NCI-H1930 (cell line): Measurements from ENCODE around the gene TRAM2.

Experiments
- DNase-seq, 2 experiments: peaks; one replicate each; lab custom pipeline; 2025; lab: John Stamatoyannopoulos, UW

The TRAM2 gene

DNA sequence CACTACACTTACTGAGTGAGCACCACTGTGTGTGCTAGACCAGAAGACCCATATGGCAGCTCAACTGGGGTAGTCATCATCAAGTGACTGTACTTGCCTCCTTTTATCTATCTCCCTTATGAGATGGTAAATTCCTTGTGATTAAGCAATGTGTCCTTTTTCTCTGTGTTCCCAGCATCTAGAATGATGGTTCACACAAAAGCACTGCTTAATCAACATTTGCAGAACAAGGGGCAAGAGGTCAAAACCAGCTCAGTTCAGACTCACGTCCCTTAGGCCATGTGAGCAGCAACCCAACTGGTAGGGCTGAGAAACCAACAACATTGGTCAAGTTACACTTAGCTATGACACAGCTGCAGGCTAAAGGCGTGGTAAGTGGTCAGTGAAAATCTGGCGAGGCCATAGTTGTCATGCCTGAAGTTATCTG lies 10.0 kb downstream of the TRAM2 start:
- no peak for DNase-seq

DNA sequence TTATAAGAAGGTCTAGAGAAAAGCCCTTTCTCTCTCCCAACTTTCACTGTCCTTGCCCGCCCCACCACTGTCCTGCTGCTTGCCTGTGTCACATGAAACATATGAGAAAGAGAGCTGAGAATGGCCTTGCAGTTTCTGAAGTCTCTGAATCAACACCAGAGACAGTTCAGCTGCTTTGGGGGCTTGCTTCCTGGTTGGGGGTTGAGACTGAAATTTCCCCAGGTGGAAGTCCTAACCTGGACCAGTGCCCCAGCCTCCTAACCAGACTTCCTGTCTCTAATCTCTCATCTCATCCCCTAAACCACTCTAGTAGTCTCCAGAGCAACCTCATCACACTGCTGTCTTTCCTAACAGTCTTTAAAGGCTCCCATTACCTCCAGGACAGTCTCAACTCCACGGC lies 10.7 kb downstream of the TRAM2 start:
- DNase-seq, result no peak

DNA sequence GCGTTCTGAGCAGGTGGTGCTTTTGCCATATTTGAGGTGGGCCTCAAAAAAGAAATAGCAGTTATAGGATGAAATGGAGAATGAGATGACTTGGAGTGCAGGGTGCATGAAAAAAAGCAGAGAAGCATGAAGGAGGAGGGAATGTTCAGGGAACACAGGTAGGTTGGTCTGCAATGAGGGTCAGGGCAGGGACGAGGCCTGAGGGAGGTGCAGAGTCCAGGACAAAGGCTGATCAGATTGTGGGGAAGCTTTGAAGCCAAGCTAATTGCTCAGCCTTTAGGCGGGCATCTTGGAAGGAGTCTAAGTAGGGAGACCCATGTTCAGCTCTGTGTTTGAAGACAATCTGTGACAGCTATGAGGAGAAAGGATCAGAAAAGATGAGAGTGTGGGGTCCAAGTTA lies 12.0 kb downstream of the TRAM2 start:
- no peak for DNase-seq

DNA sequence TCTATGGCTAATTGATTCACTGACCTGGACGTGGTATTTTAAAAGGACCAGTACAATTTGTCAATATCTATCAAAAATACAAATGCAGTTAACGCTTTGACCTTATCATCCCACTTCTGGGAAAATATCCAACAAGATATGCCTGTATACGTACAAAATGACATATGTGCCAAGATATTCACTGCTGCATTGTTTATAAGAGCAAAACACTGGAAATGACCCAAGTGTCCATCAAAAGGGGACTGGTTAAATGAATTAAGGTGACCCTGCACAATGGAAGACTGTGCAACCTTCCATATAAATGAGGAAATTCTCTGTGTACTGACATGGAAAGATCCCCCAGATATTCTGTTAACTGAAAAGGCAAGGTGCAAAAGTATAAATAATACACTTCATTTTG lies 13.9 kb downstream of the TRAM2 start:
- DNase-seq, result no peak

DNA sequence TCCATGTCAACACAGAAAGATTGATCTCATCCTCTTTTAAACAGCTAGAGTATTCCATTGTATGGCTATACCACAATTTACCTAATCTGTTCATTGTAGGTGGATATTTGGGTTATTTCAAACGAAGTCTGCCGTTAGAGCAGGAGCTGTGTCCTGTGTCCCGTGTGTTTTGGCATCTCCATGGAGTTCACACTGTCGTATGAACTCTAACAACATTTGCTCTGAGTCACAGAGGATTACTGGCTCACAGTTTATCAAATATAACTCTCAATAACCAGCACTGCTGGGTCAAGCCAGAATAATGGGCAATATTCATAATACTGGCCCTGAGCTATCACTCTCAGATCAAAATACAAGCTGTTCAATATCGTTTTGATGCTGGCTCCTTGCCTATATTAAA lies 16.4 kb downstream of the TRAM2 start:
- DNase-seq, result no peak

DNA sequence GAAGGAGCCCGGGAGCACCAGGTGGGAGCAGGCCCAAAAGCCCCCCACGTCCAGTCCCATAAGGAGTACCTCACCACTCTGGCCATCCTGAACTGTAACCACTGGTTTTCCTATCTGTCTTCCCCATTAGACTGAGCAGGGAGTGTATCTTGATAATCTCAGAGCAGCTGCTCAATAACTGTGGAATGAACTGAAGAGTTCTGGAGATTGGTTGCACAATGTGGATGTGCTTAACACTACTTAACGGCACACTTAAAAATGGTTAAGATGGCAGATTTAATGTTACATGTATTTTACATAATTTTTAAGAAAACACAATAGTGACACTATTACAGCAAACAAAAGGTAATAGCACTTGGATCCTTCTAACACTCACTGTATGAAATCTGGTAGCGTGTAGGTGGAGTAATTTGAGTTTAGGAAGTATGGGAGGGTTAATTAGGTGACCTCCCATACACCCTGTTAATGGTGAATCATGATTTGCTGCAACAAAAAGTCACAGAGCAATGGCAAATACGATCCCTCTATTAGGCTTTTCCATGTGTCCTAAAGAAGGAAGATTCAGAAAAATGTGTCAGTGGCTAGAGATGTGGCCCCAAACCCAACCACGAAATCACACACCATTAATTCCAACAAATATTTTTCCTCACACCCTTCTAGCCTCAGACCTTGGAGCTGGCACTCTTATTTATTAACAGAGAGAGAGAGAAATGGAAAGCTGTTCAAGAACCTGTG lies 18.4 kb downstream of the TRAM2 start:
- DNase-seq, result no peak

DNA sequence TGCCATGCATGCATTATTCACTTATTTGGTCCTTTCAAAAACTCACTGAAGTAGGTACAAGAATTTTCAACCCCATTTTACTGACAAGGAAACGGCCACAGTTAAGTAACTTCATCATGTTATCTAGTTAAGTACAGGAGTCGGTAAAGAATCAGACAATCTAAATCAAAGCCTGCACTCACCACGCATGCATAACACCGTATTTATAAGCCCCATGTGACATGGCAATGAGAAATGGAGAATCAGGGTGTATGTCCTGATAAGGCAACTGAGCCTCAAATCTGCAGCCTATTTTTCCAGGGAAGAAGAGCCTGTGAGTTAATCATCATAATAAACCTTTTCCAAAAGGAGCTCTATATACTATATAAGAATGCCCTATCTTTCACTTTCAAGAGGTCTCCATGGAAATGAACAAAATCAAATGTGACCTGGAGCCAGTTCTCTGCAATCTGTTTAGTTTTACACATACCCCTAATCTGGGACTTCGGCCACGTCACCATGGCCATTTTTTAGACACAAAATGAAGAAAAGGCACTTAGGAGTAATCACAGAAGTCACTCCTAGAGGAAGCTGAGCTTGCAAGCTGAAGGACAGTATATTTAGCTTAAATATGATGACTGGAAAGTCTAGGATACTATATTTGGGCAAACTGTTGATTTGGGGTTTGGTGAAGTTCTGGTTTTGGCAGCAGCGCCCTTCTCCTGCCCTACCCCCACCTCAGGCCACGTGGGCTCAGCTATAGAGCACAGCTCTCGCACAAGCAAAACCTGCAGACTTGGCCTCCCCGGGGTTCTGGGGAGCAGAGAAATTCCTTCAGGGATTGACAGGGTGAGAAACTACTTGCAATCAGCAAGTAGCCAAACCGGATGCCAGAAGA lies 19.2 kb downstream of the TRAM2 start:
- DNase-seq, result no peak

DNA sequence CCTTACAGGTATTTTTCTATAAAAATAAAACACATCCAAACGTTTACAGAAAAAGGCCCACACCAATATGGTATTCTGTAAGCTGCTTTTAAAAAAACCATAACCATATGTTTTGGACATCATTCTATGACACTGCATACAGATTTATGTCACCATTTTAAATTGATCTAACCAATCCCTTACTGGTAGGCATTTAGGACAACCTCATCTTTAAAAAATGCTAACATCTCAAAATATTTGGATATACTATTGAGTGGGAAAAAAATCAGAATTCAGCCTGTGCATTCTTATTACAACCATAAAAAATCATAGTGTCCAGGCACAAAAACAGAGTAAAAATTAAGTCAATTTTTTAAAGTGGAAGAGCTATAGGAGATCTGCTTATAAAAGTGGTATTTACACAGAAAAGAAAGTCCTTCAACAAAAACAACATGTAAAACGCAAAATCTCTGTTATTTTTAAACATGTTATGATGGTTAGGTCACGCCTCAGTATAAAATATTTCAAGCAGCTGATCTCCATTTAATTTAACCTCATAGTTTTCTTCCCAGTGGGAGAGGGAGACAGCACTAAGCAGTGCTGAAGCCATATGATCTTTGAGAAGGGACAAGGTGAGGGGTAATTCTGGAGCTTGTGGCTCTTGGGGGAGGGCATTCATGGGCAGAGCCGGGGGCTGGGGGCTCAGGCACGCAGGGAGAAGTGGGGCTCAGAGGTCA lies 21.2 kb downstream of the TRAM2 start:
- no peak for DNase-seq

DNA sequence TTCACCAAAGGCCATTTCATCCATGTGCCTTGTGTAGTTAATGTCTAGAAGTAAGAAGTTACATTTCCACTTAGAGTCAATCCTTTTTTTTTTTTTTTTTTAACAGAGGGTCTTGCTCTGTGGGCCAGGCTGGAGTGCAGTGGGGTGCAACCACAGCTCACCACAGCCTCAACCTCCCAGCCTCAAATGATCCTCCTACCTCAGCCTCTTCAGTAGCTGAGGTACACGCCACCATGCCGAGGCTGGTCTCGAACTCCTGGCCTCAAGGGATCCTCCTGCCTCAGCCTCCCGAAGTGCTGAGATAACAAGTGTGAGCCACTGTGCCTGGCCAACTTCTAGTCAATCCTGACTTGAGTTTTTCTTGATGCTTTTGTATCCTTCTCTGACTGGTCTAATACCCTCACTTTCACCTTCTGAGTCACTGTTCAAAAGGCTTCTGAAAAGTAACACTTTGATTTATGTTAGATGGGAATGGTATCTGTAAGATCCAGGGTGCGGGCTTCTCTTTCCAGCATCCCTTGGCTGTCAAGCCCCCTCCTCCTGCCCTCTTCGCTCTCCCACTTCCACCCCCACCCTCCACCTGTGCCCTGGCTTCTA lies 22.1 kb downstream of the TRAM2 start:
- no peak for DNase-seq

DNA sequence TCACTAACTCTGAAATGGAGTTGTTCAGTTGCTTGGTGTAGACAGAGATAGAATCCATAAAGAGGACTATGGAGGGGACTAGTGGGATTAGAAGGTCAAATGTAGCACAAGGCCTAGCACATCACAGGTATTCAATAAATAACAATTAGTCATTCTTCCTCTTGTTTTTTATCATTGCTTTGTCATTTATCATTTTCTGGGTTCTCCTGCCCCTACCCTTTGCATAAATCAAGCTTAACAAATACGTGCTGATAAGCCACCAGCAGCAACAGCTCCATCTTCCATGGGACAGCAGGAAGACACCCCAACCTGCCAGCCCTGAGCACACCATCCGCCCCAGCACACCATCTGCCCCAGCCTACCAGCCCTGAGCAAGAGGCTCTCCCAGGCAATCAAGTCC lies 23.1 kb downstream of the TRAM2 start:
- DNase-seq, result no peak

DNA sequence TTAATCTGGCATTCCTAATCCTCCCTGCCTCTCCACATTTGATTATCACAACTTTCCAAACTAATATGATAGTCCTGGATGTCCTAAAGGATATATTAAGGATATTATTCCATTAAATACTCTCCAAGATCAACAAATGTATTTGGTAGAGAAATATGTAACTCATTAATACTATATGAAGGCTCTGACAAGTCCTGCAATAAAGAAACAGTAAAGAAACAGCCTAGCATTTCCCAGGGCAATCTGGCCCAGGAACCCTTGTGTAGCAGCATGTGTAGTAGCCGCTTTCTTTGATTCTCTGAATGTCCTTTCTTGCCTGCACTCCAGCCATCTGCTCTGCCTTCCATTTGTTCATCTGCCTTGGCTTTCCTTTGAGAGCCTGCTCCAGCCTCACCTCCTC lies 23.7 kb downstream of the TRAM2 start:
- no peak for DNase-seq

DNA sequence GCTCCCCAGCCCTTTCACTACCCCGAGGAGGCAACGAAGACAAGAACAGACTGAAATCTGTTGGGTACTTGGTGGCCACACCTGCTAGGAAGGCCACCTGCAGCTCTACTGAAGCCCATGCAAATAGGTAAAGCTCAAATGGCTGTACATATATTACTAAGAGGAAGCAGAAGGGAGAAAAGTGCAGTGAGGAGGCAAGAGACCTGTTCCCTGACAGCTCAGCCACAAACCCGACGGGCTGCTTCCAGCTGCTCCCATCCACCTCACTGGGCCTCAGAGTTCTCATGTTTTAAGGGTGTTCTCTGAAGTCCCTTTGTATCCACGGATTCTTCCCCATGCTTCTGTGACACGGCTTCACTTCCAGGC lies 24.6 kb downstream of the TRAM2 start:
- no peak for DNase-seq

DNA sequence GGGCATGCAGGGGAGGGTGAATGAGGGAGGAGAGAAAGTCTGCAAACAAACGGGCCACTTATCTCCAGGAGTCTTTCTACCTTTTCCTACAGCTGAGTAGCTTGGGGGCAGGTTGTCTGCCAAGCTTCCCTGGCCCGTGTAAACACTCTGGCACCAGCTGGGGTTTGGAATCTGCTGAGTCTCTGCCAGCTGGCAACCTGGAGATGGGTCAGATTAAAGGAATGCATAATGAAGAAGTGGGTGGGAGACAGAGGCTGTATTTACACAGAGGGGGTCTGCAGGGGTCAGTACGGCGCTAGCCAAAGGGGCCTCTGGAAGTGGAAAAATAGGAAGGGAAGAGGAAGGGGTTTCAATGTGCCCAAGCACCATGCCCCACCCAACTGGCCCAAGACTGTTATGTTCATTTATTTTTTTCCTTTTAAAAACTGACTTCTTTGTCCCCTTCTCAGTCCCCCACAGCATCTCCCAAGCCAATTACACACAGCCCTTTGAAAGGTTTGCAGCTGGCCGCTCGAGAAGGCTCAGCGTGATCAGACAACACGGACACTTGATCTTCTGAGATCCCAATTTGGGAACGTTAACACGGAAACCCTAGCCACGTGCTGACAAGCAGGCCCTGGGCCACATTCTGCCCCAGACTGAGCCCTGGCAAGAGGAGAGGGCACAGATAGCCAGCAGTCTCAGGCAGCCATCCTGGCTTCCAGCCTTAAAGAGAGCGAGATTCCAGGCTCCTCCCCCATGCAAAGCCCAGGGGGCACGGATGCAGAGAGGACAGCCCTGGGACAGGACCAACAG lies 25.2 kb downstream of the TRAM2 start:
- DNase-seq, result no peak

DNA sequence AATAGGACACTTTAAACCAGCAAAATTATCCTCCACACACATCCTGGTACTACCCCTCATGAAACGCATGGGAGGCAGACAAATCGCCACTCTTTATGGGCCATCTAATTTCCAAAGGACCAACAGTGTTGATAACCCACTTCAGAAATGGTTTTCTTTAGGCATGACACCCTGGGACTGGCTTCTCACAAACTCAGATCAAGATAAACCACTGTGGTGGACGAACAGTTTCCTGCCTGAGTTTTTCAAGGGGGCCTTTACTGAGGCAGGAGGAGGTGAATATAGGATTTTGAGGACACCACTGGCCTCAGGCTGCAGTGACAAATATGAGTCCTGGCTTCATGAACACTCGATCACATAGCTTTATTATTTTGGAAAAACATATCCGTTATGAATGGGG lies 26.0 kb downstream of the TRAM2 start:
- DNase-seq, result no peak

DNA sequence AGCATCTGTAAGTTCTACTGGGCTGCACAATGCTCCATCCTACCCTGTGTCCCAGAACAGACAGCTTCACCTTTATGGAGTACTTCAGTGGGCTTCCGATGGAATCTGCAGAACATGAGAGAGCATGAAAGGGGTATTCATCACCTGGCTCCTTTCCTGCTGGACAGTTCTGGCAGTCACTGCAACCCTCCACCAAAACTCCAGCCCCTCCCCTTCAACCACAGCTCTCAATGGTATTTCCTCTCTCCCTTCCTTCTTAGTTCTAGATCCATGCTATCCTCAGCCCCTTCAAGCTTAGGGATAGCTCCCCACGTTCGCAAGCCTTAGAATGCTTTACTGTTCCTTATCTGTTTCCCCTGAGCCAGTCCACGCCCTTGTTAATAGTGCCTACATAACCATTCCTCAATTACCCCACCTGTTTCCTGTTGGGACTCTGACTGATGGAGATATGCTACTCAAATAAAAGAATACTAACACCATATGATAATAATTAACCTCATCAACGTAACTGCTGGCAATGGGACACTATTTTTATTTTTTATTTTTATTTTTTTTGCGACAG lies 26.8 kb downstream of the TRAM2 start:
- no peak for DNase-seq

DNA sequence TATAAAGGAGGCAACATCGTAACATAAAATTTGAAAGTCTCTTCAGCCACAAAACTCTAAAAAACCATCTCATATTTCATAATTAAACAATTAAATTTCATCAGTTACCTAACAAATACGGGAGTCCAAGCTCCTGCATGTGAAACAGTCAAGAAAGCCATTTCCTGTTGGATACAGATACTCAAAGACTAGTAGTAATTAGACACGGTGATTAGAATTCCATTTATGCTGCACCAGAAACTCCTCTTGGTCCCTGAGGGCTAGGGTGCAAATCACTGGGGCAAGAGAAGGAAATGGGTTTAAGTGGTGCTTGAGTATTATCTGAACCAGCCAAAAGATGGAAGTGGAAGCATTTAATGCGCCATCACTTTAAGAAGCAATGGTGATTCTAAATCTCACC lies 27.4 kb downstream of the TRAM2 start:
- DNase-seq, result no peak

DNA sequence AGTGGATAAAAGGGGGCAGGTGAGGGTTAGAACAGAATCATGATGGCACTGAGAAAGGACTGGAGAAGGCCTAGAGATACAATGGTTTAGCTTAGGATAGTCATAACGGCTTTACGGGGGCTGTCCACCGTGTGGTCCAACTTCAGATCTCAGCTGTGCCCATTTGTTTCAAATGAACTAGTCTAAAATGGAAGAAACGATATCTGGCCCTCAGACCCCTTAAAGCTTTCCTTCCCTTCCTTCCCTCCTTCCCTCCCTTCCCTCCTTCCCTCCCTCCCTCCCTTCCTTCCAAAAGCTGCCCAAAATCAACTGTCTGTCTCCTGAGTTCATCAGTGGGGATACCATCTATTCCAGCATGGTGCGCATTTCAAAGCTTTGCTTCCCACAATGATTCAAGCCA lies 27.9 kb downstream of the TRAM2 start:
- DNase-seq, result no peak

DNA sequence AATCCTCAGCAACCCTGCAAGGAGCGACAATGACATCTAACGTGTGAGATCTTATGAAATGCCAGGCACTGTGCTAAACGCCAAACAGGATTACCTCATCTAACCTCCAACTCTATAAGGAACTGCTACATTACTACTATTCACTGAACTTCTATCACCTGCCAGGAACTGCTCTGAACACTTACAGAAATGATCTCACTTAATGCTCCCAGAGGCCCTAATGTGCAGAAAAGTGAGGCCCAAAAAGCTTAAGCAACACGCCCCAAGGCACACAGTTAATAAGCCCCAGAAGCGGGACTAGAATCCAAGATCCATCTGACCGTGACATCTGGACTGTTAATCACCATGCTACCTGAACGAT lies 28.5 kb downstream of the TRAM2 start:
- no peak for DNase-seq

DNA sequence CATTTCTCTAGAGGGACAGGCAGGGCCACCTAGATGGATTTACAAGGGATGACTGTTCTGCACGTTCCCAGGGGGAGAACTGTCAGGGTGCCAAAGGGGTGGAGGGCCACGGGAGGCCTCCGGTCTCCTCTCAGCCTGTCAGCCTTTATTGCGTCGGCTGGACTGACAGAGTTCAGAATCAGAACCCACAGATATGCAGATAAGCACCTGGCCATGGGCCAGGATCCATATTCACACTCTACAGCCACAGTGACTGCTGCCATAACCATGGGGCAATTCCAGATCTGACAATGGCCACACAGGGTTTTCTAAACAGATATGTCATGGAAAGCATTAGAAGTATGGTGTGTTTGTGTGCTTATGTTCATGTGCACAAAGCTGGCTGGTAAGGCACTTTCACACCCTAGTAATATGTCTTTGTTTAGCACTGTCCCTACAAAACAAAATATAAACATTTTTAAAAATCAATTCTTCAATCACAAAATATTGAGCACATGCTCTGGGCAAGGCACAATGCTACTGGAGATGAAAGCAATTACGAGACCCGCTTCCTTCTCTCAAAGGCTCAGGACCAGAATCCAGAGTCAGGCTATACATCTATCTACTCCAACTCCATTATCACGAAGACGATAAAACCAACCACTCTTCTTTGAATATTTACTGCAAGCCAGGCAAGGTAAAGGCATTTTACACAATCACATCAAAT lies 29.1 kb downstream of the TRAM2 start:
- DNase-seq, result no peak

DNA sequence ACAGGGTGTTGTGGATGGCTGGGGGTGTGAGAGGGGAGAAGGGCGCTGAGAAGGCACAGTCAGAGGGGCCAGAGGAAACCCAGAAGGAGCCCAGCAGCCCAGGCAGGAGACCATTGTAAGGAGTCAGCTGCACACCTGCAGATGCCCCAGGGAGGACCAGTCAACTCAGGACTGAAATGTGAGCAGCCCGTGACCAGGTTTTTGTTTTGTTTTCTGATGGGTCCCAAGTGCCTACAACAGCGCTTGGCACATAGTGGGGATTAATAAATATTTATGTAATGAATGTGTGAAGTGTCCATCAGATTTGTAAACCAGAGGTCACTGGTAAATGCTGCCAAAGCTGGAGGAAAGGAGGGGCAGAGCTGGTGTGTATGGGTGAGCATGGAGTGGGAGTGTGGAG lies 30.2 kb downstream of the TRAM2 start:
- no peak for DNase-seq

DNA sequence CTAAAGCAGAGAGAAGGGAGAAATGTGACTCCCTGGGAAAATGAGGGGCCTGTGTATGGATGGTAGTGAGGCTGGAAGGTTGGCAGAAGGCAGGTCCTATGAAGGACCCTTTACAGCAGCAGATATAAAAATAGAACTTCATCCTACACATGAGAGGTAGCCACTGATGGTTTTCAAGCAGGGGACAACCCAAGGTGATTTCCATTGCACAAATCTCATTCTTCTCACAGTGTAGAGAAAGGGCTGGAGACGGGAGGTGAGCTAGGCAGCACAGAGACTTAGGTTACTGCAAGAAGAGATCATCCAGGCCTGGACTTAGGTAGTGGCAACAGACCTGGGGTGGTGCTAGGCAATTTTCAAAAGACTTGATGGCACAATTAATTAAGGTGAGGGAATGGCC lies 30.7 kb downstream of the TRAM2 start:
- DNase-seq, result no peak
